Naive B cell (primary cell): ENCODE results near the gene KCNMB2. TPM values are rescaled to one million over a fixed set of nuclear protein-coding genes. Genes with fewer than 3 reads are reported as not detected.

ENCODE experiments used
- ATAC-seq, 2 donors: fragments of 150-1000 bp; cut with Tn5 transposase; 2 replicates each; pipeline ENCODE4 v1.10.0; 2021; ENCODE audit warnings: low read depth in 2 of 2, mild to moderate bottlenecking in 2 of 2, moderate library complexity in 2 of 2
- DNase-seq: peaks from one replicate; pipeline ENCODE4 v3.0.0; 2022
- H3K27ac Mint-ChIP-seq, 6 donors: one replicate each; pipeline ENCODE4 v1.8.0; 2020 to 2022; ENCODE audit warnings: mild to moderate bottlenecking in 6 of 6, mixed read lengths in 6 of 6, moderate library complexity in 5 of 6, inconsistent platforms in 2 of 6
- H3K27me3 Mint-ChIP-seq, 3 donors: one replicate each; pipeline ENCODE4 v1.8.0; 2021 to 2022; ENCODE audit warnings: mixed read lengths in 3 of 3, mild to moderate bottlenecking in 1 of 3
- H3K36me3 Mint-ChIP-seq, 2 donors: one replicate each; pipeline ENCODE4 v1.8.0; 2020 to 2022; ENCODE audit warnings: mixed read lengths in 2 of 2, inconsistent platforms in 1 of 2, mild to moderate bottlenecking in 1 of 2
- H3K4me1 Mint-ChIP-seq, 3 donors: one replicate each; pipeline ENCODE4 v1.8.0; 2020 to 2022; ENCODE audit warnings: mixed read lengths in 3 of 3, inconsistent platforms in 1 of 3, mild to moderate bottlenecking in 1 of 3, moderate library complexity in 1 of 3
- H3K4me3 Mint-ChIP-seq, 8 donors: one replicate each; pipeline ENCODE4 v1.8.0; 2020 to 2022; ENCODE audit warnings: mild to moderate bottlenecking in 8 of 8, mixed read lengths in 8 of 8, moderate library complexity in 8 of 8, inconsistent platforms in 2 of 8
- H3K9me3 Mint-ChIP-seq, 7 donors: one replicate each; pipeline ENCODE4 v1.8.0; 2020 to 2022; ENCODE audit warnings: mixed read lengths in 7 of 7, mild to moderate bottlenecking in 5 of 7, inconsistent platforms in 2 of 7, moderate library complexity in 1 of 7
- polyA plus RNA-seq, 6 donors: library from polyadenylated mRNA; unstranded; fragments of 300-500 nt; fragmentation: Illumina TruSeq; gene quantifications; one replicate each; pipeline ENCODE4 v1.2.3, GENCODE V29; 2021; ENCODE audit warnings: low read depth in 6 of 6

The KCNMB2 gene
- polyA plus RNA-seq, 6 donors from 2014 or later = not detected

DNA sequence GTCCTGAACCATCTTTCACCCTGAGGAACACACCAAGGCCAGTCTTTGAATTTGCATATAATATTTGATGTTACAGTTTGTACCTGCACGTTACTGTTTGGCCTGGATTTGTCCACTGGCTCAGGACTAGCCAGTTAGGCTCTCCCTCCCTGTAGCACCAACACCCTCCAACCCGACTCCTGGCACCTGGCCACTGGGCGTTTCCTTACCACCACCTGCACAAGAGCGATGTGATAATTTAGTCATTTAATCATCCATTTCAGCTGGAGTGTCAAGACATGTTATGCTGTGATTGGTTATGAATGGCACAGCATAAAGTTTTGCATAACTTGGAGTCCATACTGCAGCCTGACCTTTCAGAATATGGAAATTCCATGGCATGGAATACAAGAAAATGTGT lies 242.4 kb downstream of the KCNMB2 start:
- no peak overlapping the region for H3K4me3 Mint-ChIP-seq
- DNase-seq (no peak), ATAC-seq (no peak)
- H3K9me3 Mint-ChIP-seq = peaks cover 0 to 5% (median 0%) of the 10 kb centered on the region in 7 donors
- H3K27ac Mint-ChIP-seq = no peak overlapping the region
- H3K27me3 Mint-ChIP-seq = peaks cover 0 to 8% (median 3%) of the 10 kb centered on the region in 3 donors
- H3K36me3 Mint-ChIP-seq = no peaks in the 10 kb centered on the region
- no peaks in the 10 kb centered on the region for H3K4me1 Mint-ChIP-seq

DNA sequence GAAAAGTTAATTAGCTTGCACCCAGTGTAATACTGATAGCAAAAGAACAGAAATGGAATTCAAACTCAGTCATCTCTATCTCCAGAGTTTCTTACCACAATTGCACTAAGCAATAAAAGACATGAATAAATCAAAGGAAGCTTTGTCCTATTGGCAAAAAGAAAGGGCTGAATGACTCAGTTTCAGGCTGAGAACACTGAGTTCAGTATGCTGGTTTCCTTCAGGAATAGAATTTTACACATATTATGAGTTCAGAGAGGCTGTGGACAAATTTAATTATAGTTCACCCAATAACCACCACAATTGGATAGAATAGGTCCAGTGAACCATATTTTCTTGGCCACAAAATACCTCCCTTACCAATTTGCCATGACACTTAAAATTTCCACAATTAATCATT lies 249.7 kb downstream of the KCNMB2 start:
- peaks cover 0 to 6% of the 10 kb centered on the region in 2 donors for H3K36me3 Mint-ChIP-seq
- no peak for DNase-seq
- no peak overlapping the region for H3K27ac Mint-ChIP-seq
- H3K27me3 Mint-ChIP-seq = peaks cover 0 to 4% (median 0%) of the 10 kb centered on the region in 3 donors
- ATAC-seq = no peak
- H3K4me3 Mint-ChIP-seq = no peak overlapping the region
- peaks cover 0 to 9% (median 4%) of the 10 kb centered on the region in 7 donors for H3K9me3 Mint-ChIP-seq
- no peaks in the 10 kb centered on the region for H3K4me1 Mint-ChIP-seq

DNA sequence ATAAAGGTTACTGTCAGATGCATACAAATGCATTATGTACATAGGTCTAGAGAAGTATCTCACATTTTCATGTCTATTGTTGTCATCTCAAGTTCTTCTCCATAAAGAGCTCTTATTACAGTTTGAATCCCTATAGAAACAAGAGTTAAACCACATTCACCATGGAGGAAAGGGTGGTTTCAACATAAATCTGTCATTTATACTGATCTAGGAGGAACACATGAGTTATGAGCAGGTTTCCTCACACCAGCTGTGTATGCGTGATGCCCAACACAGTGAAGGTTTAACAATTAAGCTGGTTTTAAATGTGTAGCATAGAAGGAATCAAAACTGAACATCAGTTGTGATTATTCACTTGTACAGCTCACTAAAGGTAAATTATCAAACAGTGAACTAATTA lies 251.7 kb downstream of the KCNMB2 start:
- Mint-ChIP-seq H3K27me3 (peaks cover 0 to 4% (median 0%) of the 10 kb centered on the region in 3 donors), H3K27ac (no peak overlapping the region), H3K4me3 (no peak overlapping the region), H3K4me1 (no peaks in the 10 kb centered on the region), H3K9me3 (peaks cover 0 to 23% (median 15%) of the 10 kb centered on the region in 7 donors), H3K36me3 (peaks cover 0 to 12% of the 10 kb centered on the region in 2 donors)
- DNase-seq = no peak
- ATAC-seq = no peak

DNA sequence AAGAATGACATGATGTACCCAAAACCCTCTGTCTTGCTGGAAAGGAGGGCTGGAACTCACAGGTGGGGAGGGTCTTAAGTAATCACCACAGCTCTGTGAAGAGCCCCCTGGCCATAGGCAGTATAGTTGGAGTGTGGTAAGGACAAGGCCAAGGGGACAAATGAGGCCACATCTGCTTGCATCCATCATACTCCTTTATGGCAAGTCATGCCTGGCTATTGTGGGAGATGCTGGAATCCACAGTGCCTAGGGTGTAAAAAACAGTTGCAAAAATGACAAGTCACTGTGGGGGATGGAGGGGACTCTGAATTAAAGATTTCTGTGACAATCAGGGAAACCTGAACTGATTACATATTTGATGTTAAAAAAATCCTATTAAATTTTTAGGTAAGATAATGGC lies 258.5 kb downstream of the KCNMB2 start:
- Mint-ChIP-seq H3K4me3 (no peak overlapping the region), H3K4me1 (no peaks in the 10 kb centered on the region), H3K9me3 (peaks cover 3 to 27% (median 13%) of the 10 kb centered on the region in 7 donors), H3K27me3 (peaks cover 0 to 8% (median 0%) of the 10 kb centered on the region in 3 donors), H3K27ac (no peak overlapping the region), H3K36me3 (peaks cover 0 to 12% of the 10 kb centered on the region in 2 donors)
- ATAC-seq = no peak
- DNase-seq = no peak

DNA sequence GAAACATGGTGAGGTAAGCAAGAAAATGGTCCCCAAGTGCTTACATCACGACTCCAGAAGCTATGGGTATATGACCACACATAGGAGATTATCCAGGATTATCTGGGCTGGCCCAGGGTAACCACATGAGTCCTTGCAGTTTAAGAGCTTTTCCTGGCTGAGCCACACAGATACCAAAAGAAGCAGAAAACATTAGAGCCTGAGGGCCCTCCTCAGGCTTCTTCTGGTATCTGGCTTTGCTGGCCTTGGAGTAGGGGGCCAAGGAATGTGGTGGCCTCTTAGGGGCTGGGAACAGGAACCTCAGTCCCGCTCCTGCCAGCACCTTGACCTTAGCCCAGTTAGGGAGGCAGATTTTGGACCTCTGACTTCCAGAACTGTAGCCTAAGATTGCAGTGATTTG lies 259.1 kb downstream of the KCNMB2 start:
- ATAC-seq (no peak), DNase-seq (no peak)
- H3K27ac Mint-ChIP-seq = no peak overlapping the region
- peaks cover 0 to 8% (median 0%) of the 10 kb centered on the region in 3 donors for H3K27me3 Mint-ChIP-seq
- peaks cover 0 to 12% of the 10 kb centered on the region in 2 donors for H3K36me3 Mint-ChIP-seq
- H3K9me3 Mint-ChIP-seq = peaks cover 3 to 26% (median 13%) of the 10 kb centered on the region in 7 donors
- H3K4me3 Mint-ChIP-seq = no peak overlapping the region
- no peaks in the 10 kb centered on the region for H3K4me1 Mint-ChIP-seq

DNA sequence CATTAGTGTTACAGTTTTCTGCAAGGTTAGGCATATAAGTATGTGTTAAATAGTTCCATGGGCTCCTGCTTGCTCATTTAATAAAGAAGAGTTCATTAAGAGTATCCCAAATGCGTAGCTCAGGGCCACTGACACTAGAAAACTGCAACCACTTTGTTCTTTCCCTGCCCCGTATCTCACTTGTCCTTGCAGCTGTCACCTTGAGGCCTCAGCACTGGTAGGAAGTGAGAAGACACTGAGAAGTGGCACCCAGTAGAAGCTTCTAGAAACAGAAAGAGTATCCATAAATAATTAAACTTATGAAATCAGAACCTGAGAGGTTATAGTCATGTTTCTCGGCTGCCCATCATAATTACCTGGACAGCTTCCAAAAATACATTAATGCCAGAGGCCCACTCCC lies 266.0 kb downstream of the KCNMB2 start:
- DNase-seq (no peak), ATAC-seq (no peak)
- peaks cover 0 to 8% (median 0%) of the 10 kb centered on the region in 3 donors for H3K27me3 Mint-ChIP-seq
- H3K27ac Mint-ChIP-seq = no peak overlapping the region
- no peaks in the 10 kb centered on the region for H3K4me1 Mint-ChIP-seq
- H3K4me3 Mint-ChIP-seq = no peak overlapping the region
- peaks cover 0 to 7% (median 3%) of the 10 kb centered on the region in 7 donors for H3K9me3 Mint-ChIP-seq
- no peaks in the 10 kb centered on the region for H3K36me3 Mint-ChIP-seq

DNA sequence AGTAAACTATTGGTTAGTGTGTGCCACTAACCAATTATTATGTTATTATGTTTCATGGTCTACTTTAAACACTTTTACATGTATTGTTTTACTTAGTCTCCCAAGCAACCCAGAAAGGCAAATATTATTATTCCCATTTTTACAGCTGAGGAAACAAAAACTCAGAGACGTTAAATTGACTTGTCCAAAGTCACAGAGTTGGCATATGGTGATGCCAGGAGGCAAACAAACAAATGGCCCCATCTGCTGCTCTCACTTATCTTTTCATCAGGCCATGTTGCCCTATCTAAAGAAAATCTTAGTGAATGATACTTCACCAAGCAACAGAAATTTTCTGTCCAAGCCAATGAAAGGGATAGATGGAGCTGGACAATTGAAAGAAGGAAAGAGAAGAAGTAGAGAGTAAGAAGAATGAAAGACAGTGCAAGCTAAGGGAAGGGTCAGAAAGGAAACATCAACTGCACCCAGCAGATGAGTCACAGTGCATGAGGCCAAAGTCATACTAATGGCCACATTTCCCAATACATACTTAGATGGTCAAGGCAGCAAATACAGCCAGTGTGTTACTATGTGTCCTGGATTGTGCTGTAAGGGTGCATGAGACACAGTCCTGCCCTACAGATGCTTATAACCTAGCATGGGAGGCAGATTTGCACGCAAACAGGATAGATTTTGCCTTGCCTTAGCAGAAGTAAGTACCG lies 266.9 kb downstream of the KCNMB2 start:
- Mint-ChIP-seq H3K27me3 (no peaks in the 10 kb centered on the region), H3K9me3 (peaks cover 0 to 5% (median 3%) of the 10 kb centered on the region in 7 donors), H3K27ac (no peak overlapping the region), H3K4me3 (no peak overlapping the region), H3K36me3 (no peaks in the 10 kb centered on the region), H3K4me1 (no peaks in the 10 kb centered on the region)
- no peak for DNase-seq
- ATAC-seq = no peak

DNA sequence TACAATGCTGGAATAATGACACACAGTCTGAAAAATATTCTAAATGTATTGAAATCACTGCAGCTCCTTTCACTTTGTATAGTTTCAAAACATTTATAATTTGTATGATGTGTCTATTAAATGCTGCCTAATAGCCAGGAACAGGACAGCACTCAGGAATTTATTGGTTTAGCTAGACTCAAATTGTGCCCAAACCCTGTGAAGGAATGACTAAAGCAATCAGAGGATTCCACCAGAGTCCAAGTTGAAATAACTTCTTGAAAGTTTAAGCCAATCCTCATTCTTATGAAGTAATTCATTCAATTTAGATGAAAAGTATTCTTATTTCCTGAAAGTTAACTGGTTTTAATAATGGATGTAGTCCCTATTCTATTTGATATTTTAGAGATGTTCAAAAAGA lies 268.4 kb downstream of the KCNMB2 start:
- no peaks in the 10 kb centered on the region for H3K4me1 Mint-ChIP-seq
- no peak overlapping the region for H3K27ac Mint-ChIP-seq
- H3K36me3 Mint-ChIP-seq = no peaks in the 10 kb centered on the region
- H3K27me3 Mint-ChIP-seq = no peaks in the 10 kb centered on the region
- ATAC-seq = no peak
- no peak overlapping the region for H3K4me3 Mint-ChIP-seq
- peaks cover 0 to under 1% (median 0%) of the 10 kb centered on the region in 7 donors for H3K9me3 Mint-ChIP-seq
- DNase-seq = no peak

DNA sequence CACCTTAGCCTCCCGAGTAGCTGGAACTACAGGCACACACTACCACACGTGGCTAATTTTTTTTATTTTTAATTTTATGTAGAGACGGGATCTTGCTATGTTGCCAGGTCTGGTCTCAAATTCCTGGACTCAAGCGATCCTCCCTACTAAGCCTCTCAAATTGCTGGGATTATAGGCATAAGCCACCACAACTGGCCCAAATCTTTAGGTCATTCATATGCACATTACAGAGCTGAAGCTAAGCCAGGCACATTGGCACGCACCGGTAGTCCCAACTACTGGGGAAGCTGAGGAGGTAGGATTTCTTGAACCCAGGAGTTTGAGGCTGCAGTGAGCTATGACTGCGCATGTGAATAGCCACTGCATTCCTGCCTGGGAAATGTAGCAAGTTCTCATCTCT lies 269.5 kb downstream of the KCNMB2 start:
- DNase-seq (no peak), ATAC-seq (no peak)
- H3K27ac Mint-ChIP-seq = no peak overlapping the region
- H3K27me3 Mint-ChIP-seq = no peaks in the 10 kb centered on the region
- H3K9me3 Mint-ChIP-seq = no peaks in the 10 kb centered on the region
- no peak overlapping the region for H3K4me3 Mint-ChIP-seq
- H3K4me1 Mint-ChIP-seq = no peaks in the 10 kb centered on the region
- H3K36me3 Mint-ChIP-seq = no peaks in the 10 kb centered on the region

DNA sequence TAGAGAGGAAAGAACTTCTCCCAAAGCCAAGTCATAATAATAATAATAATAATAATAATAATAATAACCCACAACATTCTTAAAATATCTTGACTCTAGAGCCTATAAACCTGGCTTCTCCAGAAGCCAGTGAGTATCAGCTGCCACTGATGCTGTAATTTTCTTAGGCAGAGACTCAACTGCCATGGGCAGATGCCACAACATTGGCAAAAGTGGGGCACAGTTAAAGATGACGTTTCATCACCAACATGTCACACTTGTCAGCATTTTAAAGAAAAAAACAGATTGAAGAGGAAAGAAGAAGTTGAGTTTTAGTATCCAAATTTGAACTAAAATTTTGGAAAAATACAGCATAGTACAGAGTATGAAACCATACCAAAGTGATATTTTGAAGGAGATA lies 270.4 kb downstream of the KCNMB2 start:
- no peak for ATAC-seq
- H3K27ac Mint-ChIP-seq = peak overlapping the region in 1 of 6 donors; percentile 21
- H3K4me3 Mint-ChIP-seq = no peak overlapping the region
- H3K27me3 Mint-ChIP-seq = no peaks in the 10 kb centered on the region
- H3K36me3 Mint-ChIP-seq = no peaks in the 10 kb centered on the region
- H3K4me1 Mint-ChIP-seq = no peaks in the 10 kb centered on the region
- H3K9me3 Mint-ChIP-seq = no peaks in the 10 kb centered on the region
- no peak for DNase-seq

DNA sequence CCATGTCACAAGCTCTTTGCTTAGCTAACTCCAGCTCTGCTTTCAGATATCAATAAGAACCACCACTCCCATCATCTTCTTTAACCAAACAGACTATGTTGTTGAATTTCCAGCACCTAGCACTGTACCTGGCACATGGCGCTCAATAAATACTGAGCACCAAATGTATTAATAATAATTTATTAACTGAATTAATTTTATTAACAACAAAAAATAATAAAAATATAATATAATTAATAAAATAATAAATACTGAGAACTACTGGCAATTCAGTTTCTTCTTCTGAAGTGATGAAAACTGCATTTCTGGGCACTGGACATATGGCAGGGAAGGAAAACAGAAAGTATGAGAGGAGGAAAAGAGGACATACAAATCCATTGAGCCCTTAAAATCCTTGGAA lies 271.5 kb downstream of the KCNMB2 start:
- no peaks in the 10 kb centered on the region for H3K4me1 Mint-ChIP-seq
- no peak overlapping the region for H3K4me3 Mint-ChIP-seq
- DNase-seq (no peak), ATAC-seq (no peak)
- no peaks in the 10 kb centered on the region for H3K9me3 Mint-ChIP-seq
- no peak overlapping the region for H3K27ac Mint-ChIP-seq
- no peaks in the 10 kb centered on the region for H3K27me3 Mint-ChIP-seq
- H3K36me3 Mint-ChIP-seq = no peaks in the 10 kb centered on the region

DNA sequence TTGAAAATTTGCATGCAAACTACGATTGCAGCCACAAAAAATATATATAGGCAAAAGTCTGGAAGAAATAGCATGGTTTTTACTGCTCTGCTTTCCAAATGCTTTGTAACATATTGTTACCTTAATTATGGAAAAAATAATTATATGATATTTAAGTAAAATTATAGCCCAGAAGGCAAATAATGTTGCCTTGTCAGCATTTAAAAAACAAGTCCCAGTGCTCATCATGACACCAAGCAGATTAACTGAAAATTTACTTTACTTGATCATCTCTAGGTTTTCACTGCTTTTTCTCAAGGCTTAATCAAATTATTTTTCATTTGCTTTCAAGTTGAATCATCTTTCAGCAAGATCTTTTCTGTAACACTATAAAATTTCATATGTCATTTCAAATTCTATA lies 272.5 kb downstream of the KCNMB2 start:
- Mint-ChIP-seq H3K4me1 (no peaks in the 10 kb centered on the region), H3K27ac (no peak overlapping the region), H3K9me3 (no peaks in the 10 kb centered on the region), H3K36me3 (no peaks in the 10 kb centered on the region), H3K27me3 (no peaks in the 10 kb centered on the region), H3K4me3 (no peak overlapping the region)
- DNase-seq = no peak
- ATAC-seq = no peak

DNA sequence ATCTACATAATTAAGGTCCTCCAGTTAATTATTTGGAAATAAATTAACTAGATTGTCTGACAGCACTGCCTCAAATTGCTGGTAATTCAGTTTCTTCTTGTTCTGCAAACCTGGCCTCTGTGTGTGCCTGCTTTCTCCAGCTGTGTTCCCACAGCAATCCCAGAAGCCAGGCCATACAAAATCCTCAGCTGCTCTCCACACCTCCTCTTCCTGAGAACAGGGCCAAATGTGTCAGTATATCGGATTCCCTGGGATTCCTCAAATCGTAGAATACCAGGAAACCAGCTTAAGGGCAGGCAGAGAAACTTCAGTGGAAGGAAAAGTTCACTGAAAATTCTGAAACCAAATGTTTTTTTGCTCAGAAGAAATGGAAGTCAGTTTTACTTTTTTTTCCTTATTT lies 273.9 kb downstream of the KCNMB2 start:
- H3K36me3 Mint-ChIP-seq = no peaks in the 10 kb centered on the region
- no peaks in the 10 kb centered on the region for H3K27me3 Mint-ChIP-seq
- no peaks in the 10 kb centered on the region for H3K4me1 Mint-ChIP-seq
- no peaks in the 10 kb centered on the region for H3K9me3 Mint-ChIP-seq
- DNase-seq (no peak), ATAC-seq (no peak)
- no peak overlapping the region for H3K27ac Mint-ChIP-seq
- no peak overlapping the region for H3K4me3 Mint-ChIP-seq

DNA sequence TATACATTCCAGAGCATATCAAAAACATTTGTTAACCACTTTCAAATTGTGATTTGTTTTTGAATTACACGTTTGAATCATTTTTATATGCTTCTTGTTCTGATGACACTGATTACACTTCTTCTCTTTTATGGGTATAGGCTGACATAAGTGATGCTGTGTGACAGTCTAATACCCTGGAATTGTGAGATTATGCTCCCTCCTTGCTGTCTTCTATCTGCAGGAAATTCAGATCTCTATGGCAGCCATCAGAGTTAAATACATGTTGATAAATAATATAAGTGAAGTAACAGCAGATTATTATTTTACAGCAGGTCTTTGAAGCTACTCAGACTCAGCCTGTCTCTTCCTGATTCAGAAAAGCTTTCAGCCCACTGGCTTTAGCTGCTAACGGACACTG lies 286.5 kb downstream of the KCNMB2 start:
- peak overlapping the region in 1 of 6 donors; percentile 36 for H3K27ac Mint-ChIP-seq
- H3K36me3 Mint-ChIP-seq = peaks cover 0 to 6% of the 10 kb centered on the region in 2 donors
- peaks cover 0 to 9% (median 3%) of the 10 kb centered on the region in 7 donors for H3K9me3 Mint-ChIP-seq
- ATAC-seq (no peak), DNase-seq (no peak)
- no peaks in the 10 kb centered on the region for H3K4me1 Mint-ChIP-seq
- H3K27me3 Mint-ChIP-seq = peaks cover 0 to 19% (median 9%) of the 10 kb centered on the region in 3 donors
- no peak overlapping the region for H3K4me3 Mint-ChIP-seq
